Esophagus squamous epithelium (tissue), 4 donors: ENCODE data around the gene GPRIN3.

Experiments used
- CTCF ChIP-seq, 6 experiments: fragments of 450-650 bp in 4 of 6; fragments of 200-600 bp in 2 of 6; sonication (generic) in 2 of 6; IDR thresholded peaks; one replicate each; pipeline ENCODE4 v1.5.1; 2016 to 2019; ENCODE audit warnings: antibody characterized with exemption in 6 of 6, mild to moderate bottlenecking in 4 of 6, moderate library complexity in 4 of 6
- POLR2A ChIP-seq, 4 donors: fragments of 450-650 bp; IDR thresholded peaks; one replicate each; pipeline ENCODE4 v1.6.1; 2017; ENCODE audit warnings: antibody characterized with exemption in 4 of 4, mild to moderate bottlenecking in 4 of 4, moderate library complexity in 3 of 4

- TF ChIP-seq CTCF (IDR thresholded peaks at IDR 0.05) (no peak), POLR2A (IDR thresholded peaks at IDR 0.05) (no peak)
Observed at GRCh38 chr4:89279385-89279784, 28.2 kb downstream of the GPRIN3 start.
